Mucosa of rectum (tissue), 2 donors: Measurements from ENCODE around the gene GON4L.
"Not testable (repeated sequence)": the region's sequence is repeated elsewhere in the genome, so short reads cannot be mapped to it uniquely, and the experiment has no call there.

Experiments used
- H3K27ac ChIP-seq, 2 donors: one replicate each; pipeline ENCODE4 v1.7.0; 2013; ENCODE audit warnings: inconsistent platforms in 2 of 2, low read depth in 2 of 2, low read length in 2 of 2
- H3K27me3 ChIP-seq, 2 donors: one replicate each; pipeline ENCODE4 v1.7.0; 2013; ENCODE audit warnings: low read length in 2 of 2; ENCODE audit not compliant: control insufficient read depth in 2 of 2, insufficient read depth in 2 of 2
- H3K36me3 ChIP-seq, 2 donors: one replicate each; pipeline ENCODE4 v1.7.0; 2013; ENCODE audit warnings: low read length in 2 of 2; ENCODE audit not compliant: control insufficient read depth in 2 of 2, insufficient read depth in 2 of 2
- H3K4me1 ChIP-seq, 2 donors: one replicate each; pipeline ENCODE4 v1.7.0; 2013; ENCODE audit warnings: low read length in 2 of 2, mild to moderate bottlenecking in 1 of 2; ENCODE audit not compliant: control insufficient read depth in 2 of 2, insufficient read depth in 2 of 2
- H3K4me3 ChIP-seq, 2 donors: one replicate each; pipeline ENCODE4 v1.7.0; 2013; ENCODE audit warnings: low read length in 2 of 2
- H3K9ac ChIP-seq, 2 donors: one replicate each; pipeline ENCODE4 v1.7.0; 2013; ENCODE audit warnings: low read length in 2 of 2, low read depth in 1 of 2, mild to moderate bottlenecking in 1 of 2
- H3K9me3 ChIP-seq, 2 donors: one replicate each; pipeline ENCODE4 v1.7.0; 2013; ENCODE audit warnings: low read length in 2 of 2; ENCODE audit not compliant: control insufficient read depth in 2 of 2
- donor health status: healthy.
- donor health status: Normal muscosa, but diverticular disease.

The GON4L gene

GRCh38 chr1:155729031-155729898 lies 127.7 kb downstream of the GON4L start:
- Histone ChIP-seq H3K4me3 (no peak overlapping the region), H3K9me3 (no peaks in the 10 kb centered on the region), H3K4me1 (no peaks in the 10 kb centered on the region), H3K27ac (no peak overlapping the region), H3K9ac (no peak overlapping the region), H3K36me3 (peaks cover 3 to 18% of the 10 kb centered on the region in 2 donors), H3K27me3 (no peaks in the 10 kb centered on the region)

- H3K27ac ChIP-seq, result no peak overlapping the region
- H3K9me3 ChIP-seq, result no peaks in the 10 kb centered on the region
- no peaks in the 10 kb centered on the region for H3K27me3 ChIP-seq
- peaks cover 5 to 6% of the 10 kb centered on the region in 2 donors for H3K36me3 ChIP-seq
- H3K4me1 ChIP-seq, result no peaks in the 10 kb centered on the region
- no peak overlapping the region for H3K9ac ChIP-seq
- no peak overlapping the region for H3K4me3 ChIP-seq
These were observed 131.9 kb downstream of the GON4L start for GRCh38 chr1:155725142-155725541.

GRCh38 chr1:155719703-155720102 lies 137.3 kb downstream of the GON4L start:
- H3K36me3 ChIP-seq, result peaks cover under 1 to 6% of the 10 kb centered on the region in 2 donors
- no peaks in the 10 kb centered on the region for H3K27me3 ChIP-seq

DNA sequence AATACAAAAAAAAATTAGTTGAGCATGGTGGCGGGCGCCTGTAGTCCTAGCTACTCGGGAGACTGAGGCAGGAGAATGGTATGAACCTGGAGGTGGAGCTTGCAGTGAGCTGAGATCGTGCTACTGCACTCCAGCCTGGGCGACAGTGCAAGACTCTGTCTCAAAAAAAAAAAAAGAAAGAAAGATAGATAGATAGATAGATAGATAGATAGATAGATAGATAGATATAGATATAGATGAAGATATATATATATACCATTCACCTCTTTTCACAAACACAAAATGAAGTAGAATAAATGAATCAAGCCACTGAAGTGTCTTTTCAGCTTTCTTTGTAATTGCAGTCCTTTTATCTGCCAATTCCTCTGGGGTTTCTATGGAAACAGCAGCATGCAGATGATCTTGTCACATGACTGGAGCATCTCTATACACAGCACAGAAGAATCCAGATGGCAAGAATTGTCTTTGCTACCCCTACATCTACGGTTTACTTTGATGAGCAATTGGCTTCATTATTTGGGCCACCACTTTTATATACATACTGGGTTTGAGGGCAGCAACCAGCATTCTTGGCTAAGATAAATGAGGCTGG lies 138.4 kb downstream of the GON4L start:
- not testable (repeated sequence) for H3K4me3 ChIP-seq, H3K9me3 ChIP-seq, H3K9ac ChIP-seq, H3K27me3 ChIP-seq, H3K27ac ChIP-seq, H3K36me3 ChIP-seq, H3K4me1 ChIP-seq

More at GRCh38 chr1:155719703-155720102, 137.3 kb downstream of the GON4L start:
- Histone ChIP-seq H3K4me1 (no peaks in the 10 kb centered on the region), H3K9ac (no peak overlapping the region), H3K27ac (no peak overlapping the region), H3K9me3 (no peaks in the 10 kb centered on the region), H3K4me3 (no peak overlapping the region)

- H3K36me3 ChIP-seq, result peaks cover 6 to 12% of the 10 kb centered on the region in 2 donors
- H3K27me3 ChIP-seq, result no peaks in the 10 kb centered on the region
- H3K4me1 ChIP-seq, result no peaks in the 10 kb centered on the region
- H3K9me3 ChIP-seq, result no peaks in the 10 kb centered on the region
- H3K9ac ChIP-seq, result no peak overlapping the region
- no peak overlapping the region for H3K27ac ChIP-seq
- H3K4me3 ChIP-seq, result no peak overlapping the region
These were observed 140.0 kb downstream of the GON4L start for GRCh38 chr1:155717041-155717440.

DNA sequence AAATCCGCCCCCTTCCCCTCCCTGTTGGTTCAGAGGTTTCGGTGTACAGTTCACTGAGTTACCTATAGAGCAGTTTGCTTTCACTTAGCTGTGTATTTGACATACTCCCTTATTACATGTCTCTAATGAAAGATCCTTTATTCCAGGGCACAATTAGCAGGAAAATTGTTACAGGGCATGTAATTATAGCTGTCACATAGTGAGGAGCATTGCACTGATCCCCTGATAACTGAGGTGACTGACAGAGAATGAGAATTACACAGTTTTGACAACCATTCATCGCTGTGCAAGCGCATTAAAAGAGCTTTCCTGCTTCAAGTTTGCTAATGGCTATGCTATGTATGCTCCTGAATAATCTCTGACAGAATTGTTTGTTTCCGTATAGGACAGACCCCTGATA lies 141.2 kb downstream of the GON4L start:
- Histone ChIP-seq H3K36me3 (peaks cover 2 to 12% of the 10 kb centered on the region in 2 donors), H3K27ac (no peak overlapping the region), H3K4me1 (no peaks in the 10 kb centered on the region), H3K9me3 (no peaks in the 10 kb centered on the region), H3K4me3 (no peak overlapping the region), H3K9ac (no peak overlapping the region), H3K27me3 (no peaks in the 10 kb centered on the region)

- H3K27ac ChIP-seq, H3K4me3 ChIP-seq, H3K4me1 ChIP-seq, H3K27me3 ChIP-seq, H3K9me3 ChIP-seq, H3K9ac ChIP-seq: not testable (repeated sequence)
- H3K36me3 ChIP-seq, result peaks cover 2 to 12% of the 10 kb centered on the region in 2 donors
These were observed 142.0 kb downstream of the GON4L start for GRCh38 chr1:155715056-155715455.

- H3K36me3 ChIP-seq, result peaks cover 2 to 12% of the 10 kb centered on the region in 2 donors
- H3K4me3 ChIP-seq, result no peak overlapping the region
- no peak overlapping the region for H3K27ac ChIP-seq
- no peaks in the 10 kb centered on the region for H3K9me3 ChIP-seq
- H3K4me1 ChIP-seq, result no peaks in the 10 kb centered on the region
- H3K9ac ChIP-seq, result no peak overlapping the region
- no peaks in the 10 kb centered on the region for H3K27me3 ChIP-seq
These were observed 143.9 kb downstream of the GON4L start for GRCh38 chr1:155713075-155713474.

DNA sequence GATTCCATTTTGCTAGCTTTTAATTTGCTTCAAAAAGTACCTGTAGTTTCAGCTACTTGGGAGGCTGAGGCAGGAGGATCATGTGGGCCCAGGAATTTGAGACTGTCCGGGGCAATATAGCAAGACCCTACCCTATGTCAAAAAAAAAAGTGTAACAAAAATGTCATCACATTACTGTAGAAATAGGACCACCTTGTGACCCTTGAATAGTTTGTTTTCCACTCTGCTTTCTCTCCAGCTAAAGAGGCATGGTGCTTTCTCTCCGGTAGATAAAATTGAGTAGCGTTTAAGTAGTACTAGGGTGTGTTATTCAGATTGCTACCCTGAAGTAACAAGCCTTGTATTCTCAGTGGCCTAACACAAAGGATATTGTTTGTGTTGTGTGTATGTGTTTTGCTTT lies 144.4 kb downstream of the GON4L start:
- not testable (repeated sequence) for H3K9me3 ChIP-seq, H3K9ac ChIP-seq, H3K4me1 ChIP-seq, H3K4me3 ChIP-seq, H3K27me3 ChIP-seq, H3K27ac ChIP-seq
- peaks cover 2 to 12% of the 10 kb centered on the region in 2 donors for H3K36me3 ChIP-seq

GRCh38 chr1:155711457-155711856 lies 145.6 kb downstream of the GON4L start:
- not testable (repeated sequence) for H3K4me1 ChIP-seq, H3K27ac ChIP-seq, H3K4me3 ChIP-seq, H3K27me3 ChIP-seq, H3K9me3 ChIP-seq, H3K9ac ChIP-seq
- peaks cover 2 to 12% of the 10 kb centered on the region in 2 donors for H3K36me3 ChIP-seq
